Prostate gland (tissue), 2 donors: ENCODE results near the gene ZMYND10. TPM values are rescaled to one million over a fixed set of nuclear protein-coding genes. Genes with fewer than 3 reads are reported as not detected.

Experiments used
- DNase-seq: peaks from one replicate; pipeline ENCODE4 v3.0.0-alpha.2; 2019; ENCODE audit warnings: low spot score
- H3K27ac ChIP-seq, 2 donors: fragments of 200-600 bp; sonication (generic); 2 replicates each; pipeline ENCODE4 v1.5.1; 2017 to 2019
- H3K27me3 ChIP-seq: fragments of 200-600 bp; sonication (generic); replicated peaks from 2 replicates; pipeline ENCODE4 v1.5.1; 2019; ENCODE audit not compliant: insufficient read depth
- H3K36me3 ChIP-seq, 2 donors: fragments of 200-600 bp; sonication (generic); 1 replicate in 1 of 2; 2 replicates in 1 of 2; pipeline versions ENCODE4 v1.5.1 to v1.8.1; 2017 to 2019
- H3K4me1 ChIP-seq: fragments of 200-600 bp; sonication (generic); replicated peaks from 2 replicates; pipeline ENCODE4 v1.5.1; 2019
- H3K4me3 ChIP-seq, 2 donors: fragments of 200-600 bp; sonication (generic); 2 replicates each; pipeline ENCODE4 v1.5.1; 2017 to 2019
- H3K9me3 ChIP-seq: fragments of 200-600 bp; sonication (generic); 2 replicates; pipeline ENCODE4 v1.5.1; 2017
- POLR2A ChIP-seq: fragments of 450-650 bp; IDR thresholded peaks from one replicate; pipeline ENCODE4 v1.6.1; 2016; ENCODE audit warnings: antibody characterized with exemption, mild to moderate bottlenecking
- POLR2AphosphoS5 ChIP-seq: sonication (generic); formaldehyde crosslinking; IDR thresholded peaks from one replicate; pipeline ENCODE4 v1.6.1; 2017; ENCODE audit warnings: antibody characterized with exemption
- WGBS: methylation state at CpG from one replicate; pipeline ENCODE4 v1.1.5; 2018; 5-methylcytosine and 5-hydroxymethylcytosine counted together
- intact Hi-C: fragments of 100-400 bp; cut with DNase I; formaldehyde crosslinking; loops from one replicate; pipeline ENCODE4 v1.14.2; 2022
- total RNA-seq, 2 donors: library from RNA; depleted of rRNA; stranded (reverse); fragments of >200 nt; gene quantifications; one replicate each; pipeline ENCODE4 v1.1.0, GENCODE V29; 2016
- TF ChIP-seq, protein P1 (sequence below), 4 experiments: fragments of 200-600 bp in 2 of 4; fragments of 450-650 bp in 2 of 4; sonication (generic) in 2 of 4; IDR thresholded peaks; 1 replicate in 3 of 4; 2 replicates in 1 of 4; pipeline ENCODE4 v1.5.1; 2016 to 2019; ENCODE audit warnings: antibody characterized with exemption in 4 of 4, mild to moderate bottlenecking in 2 of 4, moderate library complexity in 2 of 4

ZMYND10 gene
- total RNA-seq, 2 donors from 2014 or later, result 1.6 to 41.9 TPM

- TF ChIP-seq, protein P1, sequence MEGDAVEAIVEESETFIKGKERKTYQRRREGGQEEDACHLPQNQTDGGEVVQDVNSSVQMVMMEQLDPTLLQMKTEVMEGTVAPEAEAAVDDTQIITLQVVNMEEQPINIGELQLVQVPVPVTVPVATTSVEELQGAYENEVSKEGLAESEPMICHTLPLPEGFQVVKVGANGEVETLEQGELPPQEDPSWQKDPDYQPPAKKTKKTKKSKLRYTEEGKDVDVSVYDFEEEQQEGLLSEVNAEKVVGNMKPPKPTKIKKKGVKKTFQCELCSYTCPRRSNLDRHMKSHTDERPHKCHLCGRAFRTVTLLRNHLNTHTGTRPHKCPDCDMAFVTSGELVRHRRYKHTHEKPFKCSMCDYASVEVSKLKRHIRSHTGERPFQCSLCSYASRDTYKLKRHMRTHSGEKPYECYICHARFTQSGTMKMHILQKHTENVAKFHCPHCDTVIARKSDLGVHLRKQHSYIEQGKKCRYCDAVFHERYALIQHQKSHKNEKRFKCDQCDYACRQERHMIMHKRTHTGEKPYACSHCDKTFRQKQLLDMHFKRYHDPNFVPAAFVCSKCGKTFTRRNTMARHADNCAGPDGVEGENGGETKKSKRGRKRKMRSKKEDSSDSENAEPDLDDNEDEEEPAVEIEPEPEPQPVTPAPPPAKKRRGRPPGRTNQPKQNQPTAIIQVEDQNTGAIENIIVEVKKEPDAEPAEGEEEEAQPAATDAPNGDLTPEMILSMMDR (IDR thresholded peaks at IDR 0.05), result no peak
- TF ChIP-seq POLR2AphosphoS5, result no peak
- TF ChIP-seq POLR2A, result no peak
- Histone ChIP-seq H3K9me3 (no peaks in the 10 kb centered on the region), H3K4me3 (peak overlapping the region; percentile 73 to 91), H3K27ac (peak overlapping the region; percentile 94 to 96), H3K27me3 (no peaks in the 10 kb centered on the region), H3K4me1 (peaks cover 18% of the 10 kb centered on the region), H3K36me3 (no peaks in the 10 kb centered on the region)
- intact Hi-C loops, result loop anchor here (10.0 kb wide), 1 partner anchor 1035 kb away; the partner anchor contains the start of gene MANF
- no peak for DNase-seq
- WGBS, result 2% methylated on average over 7 of the region's 7 CpGs
Observed at GRCh38 chr3:50350213-50350526, 4.6 kb upstream of the ZMYND10 start.

DNA sequence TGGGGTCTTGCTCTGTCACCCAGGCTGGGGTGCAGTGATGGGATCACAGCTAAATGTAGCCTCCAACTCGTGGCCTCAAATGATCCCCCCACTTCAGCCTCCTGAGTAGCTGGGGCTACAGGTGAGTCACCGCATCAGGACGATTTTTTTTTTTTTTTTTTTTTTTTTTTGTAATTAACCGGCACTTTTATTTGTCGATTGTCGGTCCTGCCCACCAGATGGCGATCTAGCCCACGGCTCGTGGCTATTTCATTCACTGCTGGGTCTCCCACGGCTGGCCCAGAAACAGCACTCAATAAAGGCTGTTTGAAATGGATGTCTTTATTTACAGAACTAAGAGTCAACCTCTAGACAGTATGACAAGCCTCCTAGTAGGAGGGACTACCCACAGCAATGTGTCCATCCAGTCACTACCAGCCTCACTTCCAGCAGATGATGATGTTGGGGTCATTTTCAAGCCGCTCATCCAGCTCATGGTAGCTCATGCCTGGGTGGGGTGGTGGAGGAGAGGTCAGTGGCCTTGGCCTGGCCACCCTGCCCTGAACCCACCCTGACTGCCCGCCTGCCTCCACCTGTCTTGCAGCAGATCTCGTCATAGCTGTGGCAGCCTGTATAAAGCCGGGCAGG is 1.8 kb upstream of the ZMYND10 start:
- peak; percentile 73 for DNase-seq
- no peaks in the 10 kb centered on the region for H3K36me3 ChIP-seq
- H3K9me3 ChIP-seq, result no peaks in the 10 kb centered on the region
- intact Hi-C loops, result loop anchor here (2.0 to 10.0 kb wide), 2 partner anchors 196 to 1058 kb away; no protein-coding TSS in a partner anchor
- TF ChIP-seq POLR2A (no peak), POLR2AphosphoS5 (peak; percentile 73)
- TF ChIP-seq, protein P1 (IDR thresholded peaks at IDR 0.05), result peak; percentile 14 to 71 (median 52)
- H3K4me1 ChIP-seq, result peaks cover 18% of the 10 kb centered on the region
- H3K4me3 ChIP-seq, result no peak overlapping the region
- no peaks in the 10 kb centered on the region for H3K27me3 ChIP-seq
- 24% methylated on average over 14 of the region's 14 CpGs for WGBS
- H3K27ac ChIP-seq, result peak overlapping the region in 1 of 2 donors; percentile 31

DNA sequence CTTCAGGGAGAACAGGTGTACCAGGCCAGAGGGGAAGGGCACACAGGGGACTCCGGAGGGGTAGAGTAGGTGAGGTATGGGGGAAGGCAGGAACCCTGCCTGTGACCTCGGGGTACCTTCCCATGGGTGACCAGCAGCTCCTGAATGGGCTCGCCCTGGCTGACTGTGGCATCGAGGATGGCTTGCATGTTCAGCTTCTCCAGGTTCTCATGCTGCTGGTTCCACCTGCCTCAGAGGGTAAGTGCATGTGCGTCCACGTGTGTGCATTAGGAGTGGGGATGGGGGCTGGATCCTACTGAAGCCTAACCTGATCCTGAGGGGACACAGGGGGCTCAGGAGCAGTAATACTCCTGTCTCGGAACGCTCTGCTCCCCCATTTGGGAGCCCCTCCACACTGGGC is 524 bp downstream of the ZMYND10 start:
- whole genome bisulfite sequencing, result 55% methylated on average over 6 of the region's 8 CpGs
- Histone ChIP-seq H3K27me3 (no peaks in the 10 kb centered on the region), H3K4me3 (peak overlapping the region; percentile 9 to 33), H3K4me1 (peaks cover 10% of the 10 kb centered on the region), H3K27ac (no peak overlapping the region), H3K9me3 (no peaks in the 10 kb centered on the region), H3K36me3 (no peaks in the 10 kb centered on the region)
- intact Hi-C loops, result loop anchor here (10.0 kb wide), 1 partner anchor 1060 kb away; no protein-coding TSS in a partner anchor
- TF ChIP-seq, protein P1 (IDR thresholded peaks at IDR 0.05), result no peak
- TF ChIP-seq POLR2A (no peak), POLR2AphosphoS5 (no peak)
- no peak for DNase-seq

DNA sequence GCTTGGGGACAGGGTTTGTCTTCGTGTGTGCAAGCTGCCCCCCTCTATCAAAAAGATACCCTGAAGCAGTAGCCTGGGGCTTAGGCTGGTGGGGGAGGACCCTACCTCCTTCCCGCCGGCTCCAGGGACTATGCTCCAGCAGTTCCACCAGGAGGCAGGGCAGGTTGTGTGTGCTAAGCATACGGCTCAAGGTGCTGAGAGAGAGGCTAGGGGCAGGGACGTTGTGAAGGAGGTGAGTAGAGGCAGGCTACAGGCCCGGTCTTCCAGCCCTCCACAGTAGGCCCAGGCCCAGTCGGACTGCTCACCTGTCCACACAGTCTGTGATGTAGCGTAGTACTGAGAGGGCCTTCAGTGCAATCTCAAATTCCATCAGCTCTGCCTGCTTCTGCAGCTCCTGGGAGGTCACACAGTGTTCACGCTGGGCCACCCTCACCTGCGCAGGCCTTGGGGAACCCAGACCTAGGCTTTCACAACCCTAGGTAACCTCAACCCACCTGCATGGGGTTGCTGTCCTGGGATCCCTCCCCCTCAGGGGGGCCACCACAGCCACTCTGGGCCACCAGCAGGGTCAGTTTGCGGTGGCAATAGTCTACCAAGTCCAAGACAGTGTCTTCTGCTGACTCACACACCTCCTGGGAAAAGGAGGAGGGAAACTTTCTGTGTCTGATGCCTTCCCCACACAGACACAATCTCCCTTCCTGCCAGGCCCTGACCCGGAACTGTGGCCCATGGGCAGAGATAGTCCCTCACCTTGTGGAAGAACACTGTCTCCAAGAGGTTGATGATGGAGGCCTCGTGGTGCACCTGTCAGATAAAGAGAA is 2.5 kb downstream of the ZMYND10 start:
- 91% methylated on average over 13 of the region's 13 CpGs for WGBS
- Histone ChIP-seq H3K36me3 (no peaks in the 10 kb centered on the region), H3K27ac (no peak overlapping the region), H3K4me1 (peaks cover 7% of the 10 kb centered on the region), H3K27me3 (no peaks in the 10 kb centered on the region), H3K4me3 (no peak overlapping the region), H3K9me3 (no peaks in the 10 kb centered on the region)
- DNase-seq, result no peak
- no peak for TF ChIP-seq POLR2AphosphoS5
- TF ChIP-seq, protein P1 (IDR thresholded peaks at IDR 0.05), result no peak
- no peak for TF ChIP-seq POLR2A
- intact Hi-C loops, result loop anchor here (10.0 kb wide), 1 partner anchor 1062 kb away; no protein-coding TSS in a partner anchor
